Hematopoietic multipotent progenitor cell treated with erythropoietin and hydrocortisone succinate and interleukin-3 and kit ligand, for 4 days (in vitro differentiated cells): ENCODE data around the gene RTP5.
A peak's percentile ranks its signal among the peaks of the same experiment; 100 is the strongest.

Experiments
- DNase-seq: peaks from one replicate; pipeline ENCODE4 v3.0.0-alpha.2; 2015

Gene RTP5

GRCh38 chr2:241871538-241872312 lies 2.2 kb downstream of the RTP5 start:
- DNase-seq = no peak

- no peak for DNase-seq
Observed at GRCh38 chr2:241872313-241872642, 2.7 kb downstream of the RTP5 start.

GRCh38 chr2:241873081-241873802 lies 3.7 kb downstream of the RTP5 start:
- DNase-seq = no peak

GRCh38 chr2:241873803-241874110 lies 4.2 kb downstream of the RTP5 start:
- DNase-seq = no peak

- no peak for DNase-seq
Observed at GRCh38 chr2:241874277-241874925, 4.9 kb downstream of the RTP5 start.

GRCh38 chr2:241875754-241876527 lies 6.4 kb downstream of the RTP5 start:
- peak; percentile 70 for DNase-seq

GRCh38 chr2:241876528-241877196 lies 7.1 kb downstream of the RTP5 start:
- no peak for DNase-seq

GRCh38 chr2:241877197-241877685 lies 7.7 kb downstream of the RTP5 start:
- no peak for DNase-seq

- DNase-seq = peak; percentile 92
Observed at GRCh38 chr2:241877989-241878970, 8.8 kb downstream of the RTP5 start.

GRCh38 chr2:241879326-241879725 lies 9.8 kb downstream of the RTP5 start:
- no peak for DNase-seq

GRCh38 chr2:241880311-241881073 lies 11.0 kb downstream of the RTP5 start:
- no peak for DNase-seq

- peak; percentile 79 for DNase-seq
Observed at GRCh38 chr2:241882091-241882625, 12.6 kb downstream of the RTP5 start.

GRCh38 chr2:241884951-241885290 lies 15.4 kb downstream of the RTP5 start:
- no peak for DNase-seq

- no peak for DNase-seq
Observed at GRCh38 chr2:241885291-241885945, 15.9 kb downstream of the RTP5 start.

- no peak for DNase-seq
Observed at GRCh38 chr2:241885946-241886643, 16.6 kb downstream of the RTP5 start.

GRCh38 chr2:241886840-241887447 lies 17.4 kb downstream of the RTP5 start:
- no peak for DNase-seq

GRCh38 chr2:241887806-241888522 lies 18.4 kb downstream of the RTP5 start:
- DNase-seq = no peak

- no peak for DNase-seq
Observed at GRCh38 chr2:241888641-241889040, 19.1 kb downstream of the RTP5 start.
